AG04450 (cell line): ENCODE results near the gene CEP43. TPM values are rescaled to one million over a fixed set of nuclear protein-coding genes. Genes with fewer than 3 reads are reported as not detected.

Experiments
- CTCF ChIA-PET: fragments of 300-600, 350-600 bp; formaldehyde crosslinking; extraction: SDS; loops from one replicate; lab custom pipeline; 2022; ENCODE audit warnings: antibody characterized with exemption, inconsistent platforms; lab: Charles Lee
- POLR2A ChIA-PET: fragments of 350-600 bp; formaldehyde crosslinking; extraction: SDS; loops from one replicate; lab custom pipeline; 2021; ENCODE audit warnings: antibody characterized with exemption, inconsistent platforms; lab: Yijun Ruan, JAX
- DNase-seq: peaks from one replicate; pipeline ENCODE4 v3.0.0-alpha.2; 2011; ENCODE audit warnings: low read depth, low spot score
- H3K27ac ChIP-seq: one replicate; pipeline ENCODE4 v1.5.1; 2012; ENCODE audit warnings: low read depth, low read length, control low read depth
- H3K27me3 ChIP-seq: one replicate; pipeline ENCODE4 v1.6.0; 2012; ENCODE audit warnings: low read length; ENCODE audit not compliant: control insufficient read depth, insufficient read depth
- H3K4me3 ChIP-seq: 2 replicates; pipeline ENCODE4 v1.5.1; 2011; ENCODE audit warnings: mild to moderate bottlenecking, low read depth, low read length, control low read depth
- H3K9me3 ChIP-seq: 2 replicates; pipeline ENCODE4 v1.5.1; 2012; ENCODE audit warnings: low read length; ENCODE audit not compliant: control insufficient read depth, insufficient read depth
- CTCF ChIP-seq: IDR thresholded peaks from 2 replicates; pipeline ENCODE4 v1.5.1; 2011; ENCODE audit warnings: low read depth, low read length, control low read depth, inconsistent platforms
- polyA plus RNA-seq: library from polyadenylated mRNA; depleted of rRNA; stranded (reverse); fragments of >200 nt; gene quantifications from 2 replicates; pipeline ENCODE4 v1.2.3, GENCODE V29; 2011

CEP43 gene
- polyA plus RNA-seq, 1 experiment = 21.4 TPM

- no peak for TF ChIP-seq CTCF
- Histone ChIP-seq H3K4me3 (no peak overlapping the region), H3K27ac (no peak overlapping the region), H3K9me3 (no peaks in the 10 kb centered on the region), H3K27me3 (no peaks in the 10 kb centered on the region)
- ChIA-PET POLR2A (no interaction called here), CTCF (interaction anchor here (1.0 to 1.7 kb wide), 4 partner anchors 10 to 231 kb away, joined by 3 to 11 read pairs (median 4); no protein-coding TSS in a partner anchor)
- no peak for DNase-seq
These were observed 6.4 kb downstream of the CEP43 start for GRCh38 chr6:167005350-167006159.

GRCh38 chr6:167007985-167008384 lies 8.8 kb downstream of the CEP43 start:
- no peak for DNase-seq
- ChIA-PET CTCF (interaction anchor here (1.8 kb wide), 1 partner anchor 18 kb away, joined by 6 read pairs; no protein-coding TSS in a partner anchor), POLR2A (no interaction called here)
- H3K4me3 ChIP-seq = no peak overlapping the region
- H3K9me3 ChIP-seq = no peaks in the 10 kb centered on the region
- H3K27me3 ChIP-seq = no peaks in the 10 kb centered on the region
- no peak overlapping the region for H3K27ac ChIP-seq
- TF ChIP-seq CTCF = no peak

- ChIA-PET CTCF (no interaction called here), POLR2A (no interaction called here)
- H3K9me3 ChIP-seq = no peaks in the 10 kb centered on the region
- H3K4me3 ChIP-seq = no peak overlapping the region
- no peaks in the 10 kb centered on the region for H3K27me3 ChIP-seq
- no peak for TF ChIP-seq CTCF
- no peak for DNase-seq
- no peak overlapping the region for H3K27ac ChIP-seq
These were observed 13.9 kb downstream of the CEP43 start for GRCh38 chr6:167013067-167013466.

- Histone ChIP-seq H3K27ac (no peak overlapping the region), H3K4me3 (no peak overlapping the region), H3K9me3 (no peaks in the 10 kb centered on the region), H3K27me3 (no peaks in the 10 kb centered on the region)
- ChIA-PET CTCF (no interaction called here), POLR2A (no interaction called here)
- no peak for TF ChIP-seq CTCF
- no peak for DNase-seq
These were observed 14.7 kb downstream of the CEP43 start for GRCh38 chr6:167013946-167014345.

- no peak for TF ChIP-seq CTCF
- Histone ChIP-seq H3K4me3 (no peak overlapping the region), H3K9me3 (no peaks in the 10 kb centered on the region), H3K27me3 (no peaks in the 10 kb centered on the region), H3K27ac (no peak overlapping the region)
- ChIA-PET CTCF (interaction anchor here (1.2 to 1.7 kb wide), 2 partner anchors 11 to 240 kb away, joined by 3 to 5 read pairs; no protein-coding TSS in a partner anchor), POLR2A (no interaction called here)
- no peak for DNase-seq
These were observed 16.1 kb downstream of the CEP43 start for GRCh38 chr6:167015302-167015701.
